ENCODE measurements around the gene CYB561.

- TF ChIP-seq CTCF (IDR thresholded peaks at IDR 0.05 in 4 of 5, conservative IDR thresholded peaks at IDR 0.05 in 1 of 5) (no peak), POLR2A (IDR thresholded peaks at IDR 0.05) (no peak)
Observed at GRCh38 chr17:63490858-63491400, 44.8 kb upstream of the CYB561 start.
